ENCODE results near the gene KCNK7.
A peak's percentile ranks its signal among the peaks of the same experiment; 100 is the strongest.
"Not testable (repeated sequence)": the region's sequence is repeated elsewhere in the genome, so short reads cannot be mapped to it uniquely, and the experiment has no call there.

Gene KCNK7

DNA sequence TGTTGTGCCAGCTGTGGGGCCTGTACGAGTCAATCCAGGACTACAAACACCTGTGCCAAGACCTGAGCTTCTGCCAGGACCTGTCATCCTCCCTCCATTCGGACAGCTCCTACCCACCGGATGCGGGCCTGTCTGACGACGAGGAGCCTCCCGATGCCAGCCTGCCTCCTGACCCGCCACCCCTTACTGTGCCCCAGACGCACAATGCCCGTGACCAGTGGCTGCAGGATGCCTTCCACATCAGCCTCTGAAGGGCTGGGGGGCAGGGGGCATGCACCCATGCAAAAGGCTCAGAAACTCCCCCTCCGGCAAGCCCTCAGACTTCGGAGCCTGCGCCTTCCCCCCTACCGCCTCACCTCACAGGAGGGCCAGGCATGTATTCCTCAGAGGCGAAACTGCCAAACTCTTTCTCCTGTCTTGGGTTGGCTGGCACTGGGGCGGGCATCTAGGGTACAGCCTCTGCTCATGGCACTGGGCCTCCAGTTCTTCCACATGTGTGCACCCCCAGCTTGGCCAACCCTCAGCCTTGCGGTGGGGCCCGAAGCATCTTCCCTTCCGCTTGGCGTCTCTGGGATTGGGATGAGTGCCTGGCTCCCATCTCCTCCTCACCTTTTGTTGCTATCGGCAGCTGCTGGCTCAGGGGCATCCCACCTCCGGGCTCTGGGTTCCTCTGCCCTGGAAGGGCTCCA, 22.1 kb downstream of the KCNK7 start:
- DNase-seq (ENCODE audit: low read depth, low spot score): no peak

GRCh38 chr11:65572356-65573051, 23.1 kb downstream of the KCNK7 start, which contains the start of gene FAM89B:
Gene FAM89B (plus strand): TSS chr11:65572538. CDS start chr11:65572670, 132 bp downstream.
- DNase-seq (ENCODE audit: low read depth, low spot score): no peak

GRCh38 chr11:65571940-65572339, 23.7 kb downstream of the KCNK7 start:
- no peak for DNase-seq (ENCODE audit: low read depth, low spot score)

- no peak for DNase-seq (ENCODE audit: low read depth, low spot score)
Observed at GRCh38 chr11:65571420-65571819, 24.2 kb downstream of the KCNK7 start.

DNA sequence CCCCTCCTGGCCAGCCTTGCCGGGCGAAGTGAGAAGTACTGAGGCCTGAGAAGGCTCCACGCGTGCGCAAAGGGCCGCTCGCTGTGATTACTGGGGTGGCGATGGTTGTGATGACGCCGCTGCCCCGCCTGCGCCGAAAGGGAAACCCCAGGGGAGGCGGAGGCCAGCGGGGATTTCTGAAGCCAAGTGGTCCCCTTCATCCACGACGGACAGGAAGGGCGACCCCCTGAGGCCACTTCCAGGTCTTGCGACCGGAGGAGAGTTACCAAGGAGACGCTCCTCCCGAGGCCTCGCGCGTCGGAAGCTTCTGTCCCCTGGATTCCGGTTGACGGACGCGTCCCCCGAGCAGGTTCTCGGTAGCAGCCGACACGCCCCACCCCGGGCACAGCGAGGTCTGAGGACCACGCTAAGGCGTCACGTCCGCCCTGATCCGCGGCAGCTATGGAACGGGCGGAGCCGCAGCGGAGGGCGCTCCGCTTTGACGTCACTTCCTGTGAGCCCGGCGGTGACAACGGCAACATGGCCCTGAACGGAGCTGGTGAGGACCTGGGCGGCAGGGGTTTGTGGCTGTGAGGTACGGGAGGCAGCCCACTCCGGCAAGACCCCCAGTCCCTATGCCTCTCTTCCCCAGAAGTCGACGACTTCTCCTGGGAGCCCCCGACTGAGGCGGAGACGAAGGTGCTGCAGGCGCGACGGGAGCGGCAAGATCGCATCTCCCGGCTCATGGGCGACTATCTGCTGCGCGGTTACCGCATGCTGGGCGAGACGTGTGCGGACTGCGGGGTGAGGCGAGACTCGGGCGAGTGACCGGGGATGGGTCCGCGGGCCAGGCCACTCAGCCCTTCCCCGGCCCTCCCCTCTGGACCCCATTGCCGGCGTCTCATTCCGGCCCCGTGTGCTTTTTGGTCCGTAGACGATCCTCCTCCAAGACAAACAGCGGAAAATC, 25.4 kb downstream of the KCNK7 start, which contains the start of gene ZNRD2:
Gene ZNRD2, plus strand, starts transcription at position 505 of the 946 bp plus-strand sequence. Its CDS starts 15 bp downstream, at position 520.
- DNase-seq (ENCODE audit: low read depth, low spot score): peak; percentile 96

DNA sequence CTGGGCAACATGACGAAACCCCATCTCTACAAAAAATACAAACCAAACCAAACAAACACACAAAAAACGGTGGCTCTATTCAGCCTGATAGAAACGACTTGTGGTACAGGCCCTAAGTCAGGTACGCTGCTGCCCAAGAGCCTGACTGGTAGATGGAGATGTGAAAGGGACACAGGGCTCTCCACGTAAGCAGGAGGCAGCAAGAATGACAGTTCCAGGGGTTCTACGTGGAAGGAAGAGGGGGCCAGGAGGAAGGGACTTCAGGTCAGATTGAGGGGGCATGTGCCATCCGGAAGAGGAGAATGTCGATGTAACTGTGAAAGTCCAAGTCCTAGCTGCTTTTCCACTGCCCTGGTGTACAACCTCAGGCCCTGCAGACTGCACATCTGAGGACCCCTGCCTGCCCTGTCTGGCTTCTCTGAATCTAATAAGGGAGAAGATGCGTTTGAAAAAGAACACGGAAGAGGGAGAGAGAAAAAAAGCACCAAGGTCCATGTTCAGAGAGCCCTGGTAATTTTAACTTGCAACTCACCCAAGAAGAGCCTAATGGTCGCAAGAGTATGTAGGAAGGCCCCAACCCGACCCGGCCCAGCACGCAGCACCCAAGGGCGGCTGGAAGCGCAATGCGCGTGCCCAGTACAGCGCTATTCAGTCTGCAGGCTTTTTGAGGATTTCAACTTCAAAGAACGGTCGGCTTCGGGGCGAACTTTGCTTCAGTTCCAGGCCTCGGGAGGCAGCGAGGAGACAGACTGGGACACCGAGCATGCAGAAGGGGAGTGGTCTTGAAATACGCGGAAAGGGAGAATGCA, 26.2 kb downstream of the KCNK7 start:
- no peak for DNase-seq (ENCODE audit: low read depth, low spot score)

DNA sequence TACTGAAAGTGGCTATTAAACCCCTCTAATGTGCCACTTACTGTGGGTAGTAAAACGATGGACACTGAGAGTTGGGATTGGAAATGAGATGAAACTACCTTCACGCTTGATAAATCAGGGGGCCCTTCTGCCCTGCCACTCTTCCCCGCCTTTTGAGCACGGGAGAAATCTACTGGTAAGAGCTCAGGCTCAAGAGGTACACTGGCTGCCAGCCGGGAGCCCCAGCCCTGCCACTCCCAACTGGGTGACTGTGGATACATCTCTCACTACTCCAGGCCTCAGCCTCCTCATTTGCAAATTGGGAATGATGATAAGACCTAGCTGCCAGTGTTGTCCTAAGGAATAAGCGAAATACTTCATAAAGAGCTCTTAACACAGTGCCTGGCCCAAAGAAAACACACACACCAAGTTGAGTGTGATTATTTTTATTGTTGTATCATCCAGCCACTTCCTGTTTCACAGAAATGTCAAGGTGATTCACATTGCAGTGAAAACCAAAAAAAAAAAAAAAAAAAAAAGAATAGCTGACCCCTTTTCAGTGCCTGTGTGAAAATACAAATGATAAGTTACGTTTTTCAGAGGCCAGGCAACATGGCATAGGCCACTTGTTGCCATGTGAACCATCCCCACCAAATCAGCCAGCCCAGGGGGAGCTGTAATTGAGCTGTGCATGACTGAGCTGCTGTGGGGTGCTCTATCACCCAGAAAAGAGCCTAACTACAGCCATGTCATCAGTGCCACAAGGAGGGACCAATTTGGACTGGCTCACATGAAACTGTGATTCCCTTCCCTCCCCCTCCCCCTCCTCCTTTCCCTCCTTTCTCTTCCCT, 29.8 kb downstream of the KCNK7 start:
- DNase-seq (ENCODE audit: low read depth, low spot score): no peak

DNA sequence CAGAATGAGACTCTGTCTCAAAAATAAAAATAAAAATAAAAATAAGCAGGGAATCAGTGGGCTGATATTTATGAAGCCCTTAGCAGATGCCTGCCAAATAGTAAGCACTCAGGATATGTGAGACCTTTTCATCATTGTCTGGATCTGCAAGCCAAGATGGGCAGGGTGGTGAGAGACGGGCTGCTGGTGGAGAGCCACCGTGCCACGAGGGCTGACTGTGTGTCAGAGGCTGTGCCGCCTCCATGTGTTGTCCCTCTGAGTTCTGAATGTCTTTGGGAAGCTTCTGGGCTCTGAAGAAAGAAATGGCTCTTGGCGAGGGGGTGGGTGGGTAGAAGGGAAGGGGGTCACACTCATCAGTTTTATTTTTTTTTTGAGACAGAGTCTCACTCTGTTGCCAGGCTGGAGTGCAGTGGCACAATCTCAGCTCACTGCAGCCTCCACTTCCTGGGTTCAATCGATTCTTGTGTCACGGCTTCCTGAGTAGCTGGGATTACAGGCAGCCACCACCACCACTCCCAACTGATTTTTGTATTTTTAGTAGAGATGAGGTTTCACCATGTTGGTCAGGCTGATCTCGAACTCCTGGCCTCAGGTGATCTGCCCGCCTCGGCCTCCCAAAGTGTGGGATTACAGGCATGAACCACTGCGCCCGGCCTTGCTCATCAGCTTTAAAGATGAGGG, 30.6 kb downstream of the KCNK7 start:
- DNase-seq (ENCODE audit: low read depth, low spot score): not testable (repeated sequence)

DNA sequence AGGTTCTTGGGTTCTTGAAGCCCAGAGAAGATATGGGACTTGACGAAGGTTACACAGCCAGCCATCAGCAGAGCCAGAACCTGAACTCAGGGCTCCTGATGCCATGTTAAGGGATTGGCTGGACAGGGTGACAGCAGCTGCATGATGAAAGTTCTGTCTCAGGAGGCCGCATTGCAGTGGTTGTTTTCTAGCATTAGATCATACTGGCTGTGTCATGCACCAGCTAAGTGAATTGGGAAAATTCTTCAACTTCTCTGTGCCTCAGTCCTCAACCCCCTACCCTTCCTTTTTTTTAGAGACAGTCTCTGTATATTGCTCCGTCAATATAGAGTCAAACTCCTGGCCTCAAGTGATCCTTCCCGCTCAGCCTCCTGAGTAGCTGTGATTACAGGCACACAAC, 32.0 kb downstream of the KCNK7 start:
- no peak for DNase-seq (ENCODE audit: low read depth, low spot score)

- no peak for DNase-seq (ENCODE audit: low read depth, low spot score)
Observed at GRCh38 chr11:65562788-65563187, 32.8 kb downstream of the KCNK7 start.

DNA sequence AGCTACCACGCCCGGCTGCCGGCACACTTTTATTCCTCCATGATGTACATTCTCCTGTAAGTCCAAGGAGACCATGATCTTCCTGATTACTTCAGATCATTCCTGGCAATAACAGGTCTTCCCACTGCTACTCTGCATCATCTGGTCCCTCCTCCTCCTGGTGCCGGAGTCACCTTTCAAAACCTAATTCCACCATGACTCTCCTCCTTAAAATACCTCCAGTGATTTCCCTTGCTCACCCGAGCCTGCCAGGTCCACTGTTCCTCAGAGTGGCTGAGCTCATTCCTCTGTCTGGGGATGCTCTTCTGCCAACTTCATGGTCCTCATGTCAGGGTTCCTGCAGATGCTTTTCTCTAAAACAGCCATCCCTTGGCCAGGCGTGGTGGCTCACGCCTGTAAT, 33.6 kb downstream of the KCNK7 start:
- no peak for DNase-seq (ENCODE audit: low read depth, low spot score)

GRCh38 chr11:65560555-65561418, 34.8 kb downstream of the KCNK7 start:
- DNase-seq (ENCODE audit: low read depth, low spot score): no peak

GRCh38 chr11:65559951-65560537, 35.6 kb downstream of the KCNK7 start:
- DNase-seq (ENCODE audit: low read depth, low spot score): no peak

DNA sequence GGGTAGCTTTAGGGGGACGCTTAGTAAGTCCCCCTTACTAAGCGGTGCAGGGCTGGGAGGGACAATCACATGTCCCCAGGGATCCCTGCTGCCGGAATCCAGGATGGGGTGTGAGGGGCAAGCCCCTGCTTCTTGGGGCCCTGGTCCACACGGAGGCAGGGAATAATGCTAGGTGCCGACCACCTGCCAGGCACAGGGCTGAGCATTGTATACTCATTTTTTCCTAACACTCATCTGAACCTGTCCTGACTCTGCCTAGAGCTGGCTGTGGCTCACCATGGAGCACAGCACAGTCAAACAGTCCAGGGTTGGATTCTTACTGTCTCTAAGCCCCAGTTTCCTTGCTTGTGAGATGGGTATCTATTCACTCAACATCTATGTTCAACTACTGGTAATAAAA, 36.1 kb downstream of the KCNK7 start:
- DNase-seq (ENCODE audit: low read depth, low spot score): no peak

GRCh38 chr11:65558930-65559509, 36.6 kb downstream of the KCNK7 start:
- DNase-seq (ENCODE audit: low read depth, low spot score): no peak

DNA sequence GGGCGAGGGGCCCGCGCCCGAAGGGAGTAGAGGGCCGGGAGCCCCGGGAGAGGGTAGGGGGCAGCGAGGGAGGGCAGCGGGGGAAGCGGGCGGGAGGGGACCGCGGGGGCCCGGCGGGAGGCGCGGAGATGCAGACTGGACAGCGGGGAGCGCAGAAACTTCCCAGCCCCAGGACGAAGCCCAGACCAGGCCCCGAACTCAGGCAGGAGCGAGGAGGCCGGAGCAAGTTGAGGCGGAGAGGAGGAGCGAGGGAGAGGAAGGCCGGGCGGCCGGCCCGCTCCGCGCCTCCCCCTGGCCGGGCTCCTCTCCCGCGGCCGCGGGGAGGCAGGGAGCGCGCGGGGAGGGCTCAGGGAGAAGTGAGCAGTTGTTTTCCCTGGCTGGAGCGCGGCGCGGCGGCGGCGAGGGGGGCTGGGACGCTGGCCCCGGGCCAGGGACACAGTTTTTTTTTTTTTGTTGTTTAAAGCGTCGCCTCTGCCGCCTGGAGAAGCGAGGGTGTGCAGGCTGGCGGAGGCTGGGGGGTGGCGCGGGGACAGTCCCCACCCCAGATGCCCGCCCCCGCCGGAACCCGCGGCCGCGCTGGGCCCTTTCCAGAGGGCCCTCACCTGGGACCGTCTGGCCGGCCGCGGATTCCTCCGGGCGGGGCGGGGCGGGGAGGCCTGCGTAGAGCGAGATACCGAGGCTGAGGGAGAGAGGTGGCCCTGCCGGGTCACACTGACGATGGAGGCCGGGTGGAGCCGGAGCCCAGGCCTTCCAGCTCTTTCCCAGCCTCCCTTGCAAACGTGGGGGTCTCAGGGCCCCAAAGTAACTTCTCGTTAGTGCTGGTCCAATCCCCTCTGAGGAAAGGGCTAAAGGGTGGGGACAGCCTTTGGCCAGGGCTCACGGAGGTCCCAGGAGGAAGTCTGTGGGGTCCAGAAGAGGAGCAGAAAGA, 37.3 kb downstream of the KCNK7 start, which contains the start of gene LTBP3:
Gene LTBP3, minus strand, starts transcription at position 358 of the 928 bp plus-strand sequence. CDS start 400 bp downstream, outside the sequence.
- DNase-seq (ENCODE audit: low read depth, low spot score): no peak
